HTERT RPE-1 (cell line): ENCODE measurements around the gene ALG2.

Experiments used
- in situ Hi-C: fragments of 300-500 bp; cut with MboI; formaldehyde crosslinking; loops from 4 replicates; pipeline ENCODE4 v1.14.3; 2020; ENCODE audit warnings: low sequenced_read_pairs

Gene ALG2

DNA sequence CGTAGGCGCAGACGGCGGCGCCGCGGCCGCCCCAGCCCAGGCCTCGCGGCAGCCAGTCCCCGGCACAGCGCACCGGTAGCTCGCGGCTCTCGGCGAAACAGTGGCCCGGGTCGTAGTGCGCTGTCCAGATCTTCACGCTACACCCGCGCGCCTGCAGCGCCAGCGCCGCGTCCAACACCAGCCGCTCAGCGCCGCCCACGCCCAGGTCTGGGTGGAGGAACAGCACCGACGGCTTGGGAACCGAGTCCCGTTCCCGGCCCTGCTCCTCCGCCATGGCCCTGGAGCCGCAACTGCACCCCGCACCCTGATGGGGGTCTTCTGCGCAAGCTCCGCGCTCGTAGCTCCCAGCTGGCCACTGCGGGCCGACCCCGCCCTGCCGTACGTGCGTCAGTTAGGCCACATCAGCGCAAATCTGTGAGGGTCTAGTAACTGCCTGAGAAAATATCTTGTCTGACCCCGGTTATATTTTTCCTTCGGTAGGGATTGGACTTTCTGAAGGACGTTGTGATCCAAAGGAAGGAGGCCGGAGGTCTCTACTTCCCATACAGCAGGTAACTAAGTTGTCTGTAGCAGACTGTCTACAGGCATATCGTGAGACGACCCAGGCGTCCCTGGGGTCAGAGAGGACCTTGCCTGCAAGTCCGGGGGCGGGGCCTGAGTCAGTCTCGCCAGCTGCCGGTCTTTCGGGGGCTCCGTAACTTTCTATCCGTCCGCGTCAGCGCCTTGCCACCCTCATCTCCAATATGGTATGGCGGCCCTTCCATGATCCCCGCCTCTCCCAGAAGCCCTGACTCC lies at the start of gene ALG2, which contains the start of gene SEC61B:
TSS of gene ALG2 (minus strand) at position 322 of the 795 bp plus-strand sequence. CDS start at position 274, 48 bp downstream.
TSS of gene SEC61B (plus strand) at position 662 of the 795 bp plus-strand sequence. CDS start at position 744, 82 bp downstream.
- in situ Hi-C loops = no loop called here

DNA sequence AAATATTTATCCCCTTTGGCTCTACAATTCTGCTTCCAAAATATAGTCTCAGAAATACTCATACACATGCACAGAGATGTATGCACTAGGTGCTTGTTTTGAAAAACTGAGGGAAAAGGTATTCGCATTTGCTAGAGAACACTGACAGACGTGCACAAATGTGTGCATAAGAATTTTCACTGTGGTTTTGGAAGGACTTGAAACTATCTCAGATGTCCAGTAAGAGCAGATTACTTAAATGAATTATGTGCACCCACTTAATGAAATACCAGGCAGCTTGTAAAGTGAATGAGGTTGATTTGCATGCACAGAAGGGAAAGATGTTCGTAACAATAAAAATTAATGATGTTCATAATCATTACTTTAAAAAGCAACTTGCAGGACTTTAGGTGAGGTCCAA lies 48.7 kb upstream of the ALG2 start:
- in situ Hi-C loops = no loop called here

DNA sequence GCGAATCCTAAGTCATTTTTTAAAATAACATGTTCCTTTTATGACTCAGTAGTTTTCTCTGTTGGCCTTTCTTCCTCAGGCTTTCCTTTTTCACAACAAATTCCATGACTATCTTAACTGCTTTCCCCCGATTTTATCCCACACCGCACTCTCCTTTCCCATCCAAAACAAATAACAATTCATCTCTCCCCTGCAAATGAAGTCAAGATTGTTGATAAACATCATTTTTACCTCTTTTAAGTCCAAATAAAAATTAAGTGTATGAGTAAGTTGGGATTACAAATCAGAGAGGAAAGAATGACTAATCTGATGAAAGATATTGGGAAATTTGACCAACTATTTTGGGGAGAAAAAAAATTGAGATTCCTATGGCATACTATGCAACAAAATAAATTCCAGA lies 47.7 kb upstream of the ALG2 start:
- in situ Hi-C loops = no loop called here

- in situ Hi-C loops = no loop called here
These were observed 44.7 kb upstream of the ALG2 start for GRCh38 chr9:99266255-99267023.

DNA sequence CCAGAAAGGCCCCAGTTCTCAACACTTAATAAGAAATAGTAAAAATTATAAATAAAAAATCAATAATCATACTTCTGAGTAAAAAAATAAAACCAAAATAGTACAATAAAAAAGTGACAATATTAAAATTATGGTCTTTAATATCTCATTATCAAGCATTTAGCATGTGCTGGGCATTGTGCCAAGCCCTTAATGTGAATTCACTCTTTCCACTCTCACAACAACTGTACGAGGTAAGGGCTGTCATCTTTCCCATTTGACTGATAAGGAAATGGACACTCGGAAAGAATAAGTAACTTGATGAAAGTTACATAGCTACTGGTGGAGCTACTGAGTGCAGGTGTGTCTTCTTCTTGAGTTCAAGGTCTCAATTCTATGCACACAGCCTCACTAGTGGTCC lies 43.9 kb upstream of the ALG2 start:
- in situ Hi-C loops = no loop called here

DNA sequence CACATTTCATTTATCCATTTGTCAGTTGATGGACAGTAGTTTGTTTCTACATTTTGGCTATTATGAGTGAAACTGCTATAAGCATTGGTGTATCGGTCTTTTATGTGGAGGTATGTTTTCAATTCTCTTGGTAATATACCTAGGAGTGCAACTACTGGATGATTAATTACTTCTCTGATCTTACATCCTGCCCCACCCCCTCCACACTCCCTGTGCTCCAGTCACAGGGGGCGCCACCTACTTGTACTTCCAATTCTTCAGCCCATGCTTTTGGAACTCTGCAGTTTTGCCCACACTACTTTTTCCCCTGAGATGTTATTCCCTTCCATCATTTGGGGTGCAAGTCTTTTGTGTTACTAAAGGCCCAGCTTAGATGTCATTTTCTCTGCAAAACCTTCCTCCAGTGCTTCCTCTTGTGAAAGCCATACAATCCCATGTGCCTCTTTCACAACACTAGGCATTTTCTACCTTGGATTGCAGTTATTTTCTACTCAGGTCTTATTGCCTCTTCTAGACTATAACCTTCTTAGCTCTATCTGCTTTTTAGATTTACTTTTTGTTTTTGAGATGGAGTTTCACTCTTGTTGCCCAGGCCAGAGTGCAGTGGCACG lies 42.4 kb upstream of the ALG2 start:
- in situ Hi-C loops = no loop called here

DNA sequence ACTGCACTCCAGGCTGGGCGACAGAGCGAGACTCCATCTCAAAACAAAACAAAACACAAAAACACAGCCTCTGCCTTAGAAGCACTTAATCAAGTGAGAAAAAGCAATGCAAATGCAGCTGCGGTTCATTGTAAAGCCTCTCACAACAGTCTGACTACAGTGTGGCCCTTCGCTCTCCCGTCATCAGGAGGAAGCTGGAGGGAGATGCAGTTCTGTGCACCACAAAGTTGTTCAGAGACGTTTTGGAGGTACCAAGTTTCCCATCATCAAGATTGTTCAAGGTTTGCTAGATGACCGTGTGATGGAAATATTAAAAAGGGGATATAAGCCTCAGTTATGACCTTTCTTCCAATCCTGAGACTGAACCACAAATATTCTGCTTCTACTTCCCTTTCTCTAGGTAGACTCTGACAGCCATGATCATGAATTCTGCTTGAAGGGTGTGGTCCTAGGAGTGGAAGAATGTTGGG lies 41.2 kb upstream of the ALG2 start:
- in situ Hi-C loops = no loop called here

DNA sequence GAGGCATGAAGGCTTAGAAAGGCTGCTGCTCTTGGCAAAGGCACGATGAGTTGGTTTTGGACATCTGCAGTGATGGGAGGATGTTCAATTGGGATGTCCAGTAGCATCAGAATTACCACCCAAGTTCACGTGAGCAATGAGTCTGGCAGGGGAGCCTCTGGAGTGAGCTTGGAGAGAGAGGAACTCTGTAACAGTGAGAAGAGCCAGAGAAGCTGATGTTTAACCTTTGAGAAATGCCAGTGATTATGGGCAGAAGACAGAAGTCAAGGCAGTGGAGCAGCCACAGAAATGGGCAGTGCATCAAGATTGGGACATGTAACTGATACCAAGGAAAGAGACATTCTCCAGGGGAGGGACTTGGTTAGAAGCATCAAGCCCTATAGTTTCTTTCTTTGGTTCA lies 40.2 kb upstream of the ALG2 start:
- in situ Hi-C loops = no loop called here

- in situ Hi-C loops = no loop called here
These were observed 37.6 kb upstream of the ALG2 start for GRCh38 chr9:99259231-99259918.

- in situ Hi-C loops = no loop called here
These were observed 36.1 kb upstream of the ALG2 start for GRCh38 chr9:99257723-99258389.

- in situ Hi-C loops = no loop called here
These were observed 33.9 kb upstream of the ALG2 start for GRCh38 chr9:99255651-99256050.

DNA sequence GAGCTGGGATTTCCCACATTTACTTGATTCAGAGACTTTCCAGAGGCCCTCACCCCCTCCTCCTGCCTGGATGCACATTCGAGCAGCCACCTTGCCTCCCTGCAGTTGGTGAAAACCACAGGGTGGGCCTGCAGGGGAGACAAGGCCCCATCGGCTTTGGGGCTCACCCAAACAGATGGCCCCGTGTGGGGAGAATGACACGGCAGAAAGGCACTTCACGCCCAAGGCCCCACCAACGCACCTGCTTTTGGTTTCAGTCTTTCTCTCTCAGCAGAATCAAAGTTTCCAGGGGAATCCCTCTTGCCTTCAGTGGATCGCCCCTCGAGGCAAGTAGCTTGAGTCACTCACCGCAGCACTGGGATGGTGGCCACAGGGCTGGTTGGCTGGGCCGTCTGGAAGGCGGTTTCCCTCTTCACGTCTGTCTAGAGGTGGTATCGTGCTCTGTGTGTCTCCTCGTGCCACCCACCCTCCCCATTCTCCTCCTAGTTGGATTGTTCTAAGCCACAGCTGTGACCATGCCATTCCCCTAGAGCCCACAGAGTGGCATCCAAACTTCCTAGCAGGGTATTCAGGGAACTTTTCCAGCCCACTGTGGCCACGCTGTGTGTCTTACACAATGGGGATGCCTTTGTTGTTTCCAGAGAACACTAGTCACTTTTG lies 32.2 kb upstream of the ALG2 start:
- in situ Hi-C loops = no loop called here

DNA sequence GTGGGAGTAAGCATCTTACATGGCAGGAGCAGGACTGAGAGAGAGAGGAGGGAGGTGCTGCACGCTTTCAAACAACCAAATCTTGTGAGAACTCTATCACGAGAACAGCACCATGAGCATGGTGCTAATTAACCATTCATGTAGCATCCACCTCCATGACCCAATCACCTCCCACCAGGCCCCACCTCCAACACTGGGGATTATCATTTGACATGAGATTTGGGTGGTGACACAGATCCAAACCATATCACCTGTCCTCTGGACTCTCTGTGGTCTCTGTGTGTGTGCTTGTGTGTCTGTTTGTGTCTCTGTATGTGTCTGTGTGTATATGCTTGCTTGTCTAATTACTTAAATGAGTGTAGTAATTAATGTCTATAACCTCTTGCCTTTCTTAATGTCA lies 31.4 kb upstream of the ALG2 start:
- in situ Hi-C loops = no loop called here

DNA sequence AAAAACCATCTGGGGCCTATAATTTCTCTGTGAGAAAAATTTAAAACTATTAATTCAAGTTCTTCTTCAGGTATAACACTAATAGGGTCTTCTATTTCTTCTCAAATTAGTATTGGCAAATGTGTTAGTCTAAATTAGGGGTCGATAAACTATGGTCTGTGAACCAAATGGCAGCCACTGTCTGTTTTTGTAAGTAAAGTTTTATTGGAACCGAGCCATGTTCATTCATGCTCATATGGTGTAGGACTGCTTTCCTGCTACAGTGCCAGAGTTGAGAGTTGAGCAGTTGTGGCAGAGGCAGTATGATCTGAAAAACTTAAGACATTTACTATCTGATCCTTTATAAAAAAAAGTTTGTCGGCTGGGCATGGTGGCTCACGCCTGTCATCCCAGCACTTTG lies 29.4 kb upstream of the ALG2 start:
- in situ Hi-C loops = no loop called here

GRCh38 chr9:99249619-99250018 lies 27.9 kb upstream of the ALG2 start:
- in situ Hi-C loops = no loop called here

DNA sequence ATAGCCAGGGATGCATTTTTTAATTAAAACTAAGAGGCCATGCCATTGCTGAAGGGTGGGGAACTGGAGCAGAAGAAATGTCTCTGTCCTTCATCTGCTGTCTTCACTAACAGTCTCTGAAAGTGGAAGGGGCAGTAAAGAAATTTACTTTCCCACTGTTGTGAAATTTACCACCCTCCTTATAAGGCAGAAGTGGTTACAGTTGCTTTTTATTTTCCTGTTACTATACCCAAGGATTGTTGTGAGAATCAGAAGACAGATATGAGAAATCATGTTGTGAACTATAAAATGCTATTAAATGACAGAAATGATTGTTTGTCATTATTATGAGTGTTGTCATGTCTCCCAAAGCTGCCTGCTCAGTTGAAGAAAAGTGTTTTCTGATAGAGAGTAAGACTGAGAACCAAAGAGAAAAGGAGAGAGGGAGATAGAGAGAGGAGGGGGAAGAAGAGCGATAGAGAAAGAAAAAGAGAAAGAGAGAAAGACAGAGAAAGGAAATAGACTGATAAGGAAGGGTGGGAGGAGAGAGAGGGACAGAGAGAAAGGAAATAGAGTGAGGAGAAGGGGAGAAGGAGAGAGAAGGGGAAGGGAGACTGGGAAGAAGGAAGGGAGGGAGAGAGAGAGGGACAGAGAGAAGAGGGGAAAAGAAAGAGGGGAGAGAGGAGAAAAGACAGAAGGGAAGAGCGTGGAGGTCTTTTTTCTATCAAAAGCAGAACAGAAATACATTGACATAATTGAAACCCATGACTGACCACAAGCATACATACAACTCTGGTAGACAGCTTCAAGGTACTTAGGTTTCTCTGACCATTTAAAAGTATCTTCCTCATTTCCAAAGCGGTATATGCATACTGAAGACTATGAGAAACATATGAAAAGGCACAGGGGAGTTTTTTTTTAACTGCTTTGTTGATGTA lies 22.9 kb upstream of the ALG2 start:
- in situ Hi-C loops = no loop called here

DNA sequence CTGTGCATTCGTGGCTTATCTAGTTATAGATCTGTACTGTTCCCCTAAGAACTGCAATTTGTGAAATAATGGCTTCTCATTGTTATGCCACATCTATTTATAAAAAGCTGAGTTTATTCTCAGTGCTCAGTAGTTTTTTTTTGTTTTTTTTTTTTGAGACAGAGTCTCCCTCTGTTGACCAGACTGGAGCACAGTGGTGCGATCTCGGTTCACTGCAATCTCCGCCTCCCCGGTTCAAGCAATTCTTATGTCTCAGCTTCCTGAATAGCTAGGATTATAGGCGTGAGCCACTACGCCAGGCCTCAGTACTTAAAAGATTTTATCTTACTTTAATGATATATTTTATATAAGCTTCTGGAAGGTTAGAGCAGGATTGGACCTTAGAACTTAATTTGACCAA lies 19.4 kb upstream of the ALG2 start:
- in situ Hi-C loops = no loop called here

- in situ Hi-C loops = no loop called here
These were observed 17.8 kb upstream of the ALG2 start for GRCh38 chr9:99239341-99240060.
